NCI-H2196 (cell line): ENCODE measurements around the gene CDK5RAP3.
"Not testable (repeated sequence)": the region's sequence is repeated elsewhere in the genome, so short reads cannot be mapped to it uniquely, and the experiment has no call there.

Experiments
- DNase-seq: peaks from one replicate; lab custom pipeline; 2025; ENCODE audit not compliant: unreplicated experiment; lab: John Stamatoyannopoulos, UW

CDK5RAP3 gene

GRCh38 chr17:47973541-47973940 lies 2.6 kb downstream of the CDK5RAP3 start:
- no peak for DNase-seq

GRCh38 chr17:47975189-47975822 lies 4.4 kb downstream of the CDK5RAP3 start:
- DNase-seq = no peak

DNA sequence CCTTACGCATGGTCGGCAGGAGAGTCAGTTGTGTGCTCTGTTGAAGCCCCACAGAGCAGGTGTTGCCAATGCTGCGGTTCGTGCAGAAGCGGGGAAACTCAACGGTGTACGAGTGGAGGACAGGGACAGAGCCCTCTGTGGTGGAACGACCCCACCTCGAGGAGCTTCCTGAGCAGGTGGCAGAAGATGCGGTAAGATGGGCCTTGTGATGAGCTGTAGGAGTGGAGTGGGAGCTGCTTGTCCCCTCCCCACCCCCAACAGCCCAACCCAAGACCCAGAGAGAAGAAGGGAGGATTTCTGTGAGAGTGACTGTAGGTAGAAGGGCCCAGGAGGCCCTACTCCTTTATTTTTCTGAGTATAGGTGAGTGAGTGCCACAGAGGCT lies 4.9 kb downstream of the CDK5RAP3 start:
- DNase-seq = no peak

DNA sequence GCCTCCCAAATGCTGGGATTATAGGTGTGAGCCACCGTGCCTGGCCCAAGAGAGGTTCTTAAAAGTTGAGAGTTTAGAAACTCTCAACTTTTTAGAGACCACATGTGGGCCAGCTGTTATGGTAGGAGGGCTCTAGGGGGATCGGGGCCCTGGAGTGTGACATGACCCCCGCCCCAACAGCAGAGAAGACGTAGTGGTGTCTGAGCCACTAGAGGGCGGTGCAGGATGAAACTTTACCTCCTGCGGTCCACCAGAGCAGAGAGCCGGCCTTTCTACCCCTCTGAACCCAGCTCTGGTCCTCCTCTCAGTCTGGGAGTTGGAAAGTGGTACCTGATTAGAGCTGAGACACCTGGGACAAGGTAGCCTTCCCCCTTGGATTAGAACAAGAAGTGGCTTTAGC lies 7.4 kb downstream of the CDK5RAP3 start:
- DNase-seq = peak; percentile 63

DNA sequence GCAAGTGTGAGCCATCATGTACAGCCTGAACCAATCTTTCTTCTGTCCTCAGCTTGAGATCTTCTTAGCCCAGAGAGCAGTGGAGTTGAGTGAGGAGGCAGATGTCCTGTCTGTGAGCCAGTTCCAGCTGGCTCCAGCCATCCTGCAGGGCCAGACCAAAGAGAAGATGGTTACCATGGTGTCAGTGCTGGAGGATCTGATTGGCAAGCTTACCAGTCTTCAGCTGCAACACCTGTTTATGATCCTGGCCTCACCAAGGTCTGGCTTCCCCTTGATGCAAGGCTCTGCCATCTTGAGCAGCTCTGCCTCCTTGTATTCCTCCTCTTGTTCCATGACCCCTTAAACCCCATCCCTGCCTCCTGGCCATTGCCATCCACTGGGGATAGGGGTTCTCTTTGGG lies 9.6 kb downstream of the CDK5RAP3 start:
- DNase-seq = peak; percentile 72

- no peak for DNase-seq
These were observed 10.5 kb downstream of the CDK5RAP3 start for GRCh38 chr17:47981462-47981861.

- DNase-seq = no peak
These were observed 11.2 kb downstream of the CDK5RAP3 start for GRCh38 chr17:47982091-47982617.

- no peak for DNase-seq
These were observed 11.9 kb downstream of the CDK5RAP3 start for GRCh38 chr17:47982645-47983390.

- no peak for DNase-seq
These were observed 12.7 kb downstream of the CDK5RAP3 start for GRCh38 chr17:47983492-47984223.

GRCh38 chr17:47986520-47986919 lies 15.6 kb downstream of the CDK5RAP3 start:
- DNase-seq = no peak

GRCh38 chr17:47987240-47987835 lies 16.4 kb downstream of the CDK5RAP3 start:
- no peak for DNase-seq

- DNase-seq = not testable (repeated sequence)
These were observed 17.5 kb downstream of the CDK5RAP3 start for GRCh38 chr17:47988445-47988844.

DNA sequence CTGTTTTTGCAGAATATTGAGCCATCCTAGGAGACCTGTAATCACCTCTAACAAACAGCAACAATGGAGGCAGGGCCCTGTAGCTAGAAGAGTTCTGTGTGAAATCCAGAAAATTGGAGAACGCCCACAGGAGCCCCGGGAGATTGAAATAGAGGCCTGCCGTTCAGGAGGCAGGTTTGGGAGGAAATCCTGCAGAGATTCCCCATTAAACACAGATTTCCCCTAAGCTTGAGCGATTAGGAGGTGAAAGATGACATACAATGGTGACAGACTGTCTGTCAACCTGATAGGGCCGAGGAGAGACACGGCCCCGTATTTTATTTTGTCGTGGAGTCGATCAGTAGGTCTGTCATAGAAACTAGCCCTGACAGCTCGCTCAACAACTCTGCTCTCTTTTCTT lies 18.2 kb downstream of the CDK5RAP3 start:
- no peak for DNase-seq

GRCh38 chr17:47989700-47990099 lies 18.8 kb downstream of the CDK5RAP3 start:
- DNase-seq = no peak

GRCh38 chr17:47990962-47991731 lies 20.2 kb downstream of the CDK5RAP3 start:
- no peak for DNase-seq

- DNase-seq = no peak
These were observed 21.3 kb downstream of the CDK5RAP3 start for GRCh38 chr17:47992216-47992615.

DNA sequence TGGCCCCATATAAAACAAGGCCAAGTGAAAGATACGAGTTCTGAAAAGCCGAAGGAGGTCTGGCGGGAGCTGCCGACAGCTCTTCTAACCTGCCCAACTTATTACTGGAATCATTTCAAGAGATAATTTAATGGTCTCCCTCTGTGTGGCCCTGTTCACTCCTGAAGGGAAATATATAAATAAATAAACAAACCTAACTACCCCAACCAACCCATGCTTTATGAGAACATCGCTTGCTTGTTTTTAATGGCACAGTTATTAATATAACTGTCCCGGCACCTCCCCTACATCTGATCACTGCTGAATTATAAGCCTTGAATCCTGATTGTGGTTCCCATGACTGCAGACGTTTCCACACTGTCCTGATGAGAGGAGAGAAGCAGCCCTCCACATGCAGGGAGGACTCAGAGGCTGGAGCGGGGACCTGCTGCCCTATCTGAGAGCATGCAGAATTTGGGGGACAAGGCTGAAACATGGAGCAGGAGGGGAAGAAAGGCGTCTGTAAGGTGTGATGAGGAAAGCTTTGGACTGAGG lies 22.2 kb downstream of the CDK5RAP3 start:
- DNase-seq = no peak

DNA sequence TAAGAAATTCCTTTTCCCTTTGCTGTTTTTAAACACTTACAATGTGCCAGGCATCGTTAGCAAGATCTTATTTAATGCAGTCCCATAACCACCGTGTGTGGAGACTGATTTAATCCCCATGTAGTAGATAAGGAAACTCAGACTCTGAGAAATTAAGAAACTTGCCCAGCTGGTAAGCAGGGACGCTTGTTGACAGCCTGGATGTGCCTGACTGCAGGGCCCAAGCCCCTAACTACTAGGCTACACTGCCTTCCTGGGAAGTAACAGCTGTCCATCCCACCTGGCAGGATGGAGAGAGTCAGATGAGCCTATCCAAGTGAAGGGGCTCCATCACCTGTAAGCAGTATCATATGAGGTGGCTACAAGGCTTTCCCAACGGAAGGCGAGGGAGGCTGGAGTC lies 23.1 kb downstream of the CDK5RAP3 start:
- DNase-seq = no peak

DNA sequence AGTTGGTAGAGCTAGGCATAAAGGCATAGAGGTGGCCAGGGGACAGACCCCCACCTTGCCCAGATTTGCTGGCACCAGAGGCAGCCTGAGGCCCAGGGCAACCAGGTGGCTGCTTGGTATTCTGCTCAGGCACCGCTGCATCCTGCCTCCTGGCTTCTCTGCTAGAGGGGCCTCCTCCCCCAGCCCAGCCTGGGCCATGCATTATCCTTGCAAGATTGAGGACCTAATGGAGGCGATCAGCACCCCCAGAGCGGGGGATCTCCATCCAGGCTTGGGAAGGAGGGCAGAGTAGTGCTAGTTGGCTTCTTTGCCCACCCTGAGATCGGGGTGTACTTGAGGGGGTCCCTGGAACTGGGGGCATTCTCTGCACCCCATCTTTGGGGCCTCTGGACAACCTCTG lies 23.8 kb downstream of the CDK5RAP3 start:
- no peak for DNase-seq

DNA sequence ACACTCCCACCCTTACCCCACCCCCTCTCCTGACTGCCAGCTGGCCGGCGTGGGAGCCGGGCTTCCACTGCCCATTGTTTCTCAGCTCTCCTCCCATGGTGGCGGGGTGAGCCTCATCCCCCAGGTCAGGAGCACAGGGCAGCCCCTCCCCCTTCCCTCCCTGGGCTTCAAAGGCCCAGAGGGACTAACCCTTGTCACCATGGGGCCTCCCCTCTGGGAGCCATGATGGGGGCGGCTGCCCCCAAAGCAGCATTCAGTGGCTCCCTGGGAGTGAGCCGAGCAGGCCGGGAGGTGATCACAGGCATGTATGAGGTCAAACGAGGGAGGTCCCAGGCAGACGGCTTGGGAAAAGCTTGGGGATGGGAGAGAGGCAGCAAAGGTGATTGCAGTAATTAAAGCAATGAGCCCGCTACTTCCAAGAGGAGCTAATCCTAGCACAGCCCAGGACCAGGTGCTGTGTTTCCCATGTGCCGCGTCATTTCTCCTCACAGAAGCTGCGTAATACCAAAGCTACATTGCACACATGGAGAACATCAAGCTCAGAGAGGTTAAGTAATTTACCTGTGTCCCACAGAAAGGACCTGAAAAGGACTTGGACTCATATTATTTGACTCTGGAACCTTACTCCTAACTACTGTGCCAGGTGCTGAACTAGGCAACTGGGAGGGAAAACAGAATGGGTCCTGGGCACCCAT lies 24.5 kb downstream of the CDK5RAP3 start:
- no peak for DNase-seq
